Measurements from ENCODE around the gene SERPINB11.

Gene SERPINB11

GRCh38 chr18:63762518-63762917 is 59.8 kb downstream of the SERPINB11 start:
- CTCF ChIA-PET: no interaction called here
- TF ChIP-seq NFRKB (IDR thresholded peaks at IDR 0.05) (no peak), FOXM1 (IDR thresholded peaks at IDR 0.05; ENCODE audit: borderline replicate concordance) (no peak), SP1 (IDR thresholded peaks at IDR 0.05) (no peak), ELF4 (IDR thresholded peaks at IDR 0.05) (no peak), HDGF (IDR thresholded peaks at IDR 0.05; ENCODE audit: borderline replicate concordance) (no peak), LEF1 (IDR thresholded peaks at IDR 0.05; ENCODE audit: borderline replicate concordance) (no peak), L3MBTL2 (conservative IDR thresholded peaks at IDR 0.05) (no peak), PKNOX1 (IDR thresholded peaks at IDR 0.05) (no peak), ARNT (IDR thresholded peaks at IDR 0.05) (no peak), FOXK2 (IDR thresholded peaks at IDR 0.05) (no peak), BHLHE40 (IDR thresholded peaks at IDR 0.05; ENCODE audit: borderline replicate concordance) (no peak), TARDBP (IDR thresholded peaks at IDR 0.05) (no peak), SUZ12 (IDR thresholded peaks at IDR 0.05) (no peak), FOXA1 (IDR thresholded peaks at IDR 0.05) (no peak), ZNF384 (IDR thresholded peaks at IDR 0.05) (no peak), CTBP1 (IDR thresholded peaks at IDR 0.05; ENCODE audit: borderline replicate concordance) (no peak)
- POLR2A ChIA-PET: no interaction called here
- no peak for DNase-seq (ENCODE audit: extremely low spot score)

GRCh38 chr18:63763831-63764600 is 61.3 kb downstream of the SERPINB11 start:
- TF ChIP-seq SP1 (IDR thresholded peaks at IDR 0.05) (no peak), HDGF (IDR thresholded peaks at IDR 0.05; ENCODE audit: borderline replicate concordance) (no peak), LEF1 (IDR thresholded peaks at IDR 0.05; ENCODE audit: borderline replicate concordance) (no peak), CTBP1 (IDR thresholded peaks at IDR 0.05; ENCODE audit: borderline replicate concordance) (no peak), FOXK2 (IDR thresholded peaks at IDR 0.05) (no peak), BHLHE40 (IDR thresholded peaks at IDR 0.05; ENCODE audit: borderline replicate concordance) (no peak), FOXA1 (IDR thresholded peaks at IDR 0.05) (no peak), ZNF384 (IDR thresholded peaks at IDR 0.05) (no peak), ELF4 (IDR thresholded peaks at IDR 0.05) (no peak), PKNOX1 (IDR thresholded peaks at IDR 0.05) (no peak), NFRKB (IDR thresholded peaks at IDR 0.05) (no peak), L3MBTL2 (conservative IDR thresholded peaks at IDR 0.05) (no peak)
- ChIA-PET CTCF (no interaction called here), POLR2A (no interaction called here)
- no peak for DNase-seq (ENCODE audit: extremely low spot score)

GRCh38 chr18:63765837-63766236 is 63.1 kb downstream of the SERPINB11 start:
- DNase-seq (ENCODE audit: extremely low spot score): no peak
- ChIA-PET CTCF (no interaction called here), POLR2A (no interaction called here)
- TF ChIP-seq NFRKB (IDR thresholded peaks at IDR 0.05) (no peak), ZNF384 (IDR thresholded peaks at IDR 0.05) (no peak), SUZ12 (IDR thresholded peaks at IDR 0.05) (no peak), L3MBTL2 (conservative IDR thresholded peaks at IDR 0.05) (no peak), HDGF (IDR thresholded peaks at IDR 0.05; ENCODE audit: borderline replicate concordance) (no peak), PKNOX1 (IDR thresholded peaks at IDR 0.05) (no peak)

All from HEK293T (cell line).